Right lung (tissue), 5 donors: ENCODE measurements around the gene CERS6. TPM values are rescaled to one million over a fixed set of nuclear protein-coding genes. Genes with fewer than 3 reads are reported as not detected.

Experiments
- DNase-seq, 2 donors: peaks; one replicate each; pipeline ENCODE4 v3.0.0-alpha.2; 2013
- polyA plus RNA-seq, 5 donors: library from polyadenylated mRNA; unstranded; fragments of 120-200 nt; gene quantifications; one replicate each; pipeline versions ENCODE4 v1.2.1 to v1.2.3, GENCODE V29; 2013; ENCODE audit warnings: inconsistent platforms in 1 of 5, low replicate concordance in 1 of 5; ENCODE audit not compliant: insufficient read length in 5 of 5, insufficient read depth in 1 of 5

The CERS6 gene
- polyA plus RNA-seq, 5 donors = 13.4 to 23.8 (median 22.7) TPM

DNA sequence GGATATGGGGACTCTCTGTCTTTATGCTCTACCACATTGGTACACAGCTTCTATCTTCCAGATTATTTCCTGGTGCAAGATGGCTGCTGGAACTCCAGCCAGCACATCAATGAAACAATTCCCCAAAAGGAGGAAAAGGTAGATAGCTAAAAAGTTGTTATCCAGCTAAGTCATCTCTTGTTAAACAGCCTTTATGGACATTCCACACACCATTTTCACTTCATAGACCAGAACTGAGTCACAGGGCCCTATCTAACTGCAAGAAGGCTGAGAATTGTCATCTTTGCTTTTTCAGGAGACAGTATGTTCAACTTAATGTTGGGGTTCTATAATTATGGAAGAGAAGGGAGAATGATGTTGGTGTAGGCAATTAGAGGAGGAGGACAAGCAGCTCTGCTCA, 213.1 kb downstream of the CERS6 start:
- no peak for DNase-seq

DNA sequence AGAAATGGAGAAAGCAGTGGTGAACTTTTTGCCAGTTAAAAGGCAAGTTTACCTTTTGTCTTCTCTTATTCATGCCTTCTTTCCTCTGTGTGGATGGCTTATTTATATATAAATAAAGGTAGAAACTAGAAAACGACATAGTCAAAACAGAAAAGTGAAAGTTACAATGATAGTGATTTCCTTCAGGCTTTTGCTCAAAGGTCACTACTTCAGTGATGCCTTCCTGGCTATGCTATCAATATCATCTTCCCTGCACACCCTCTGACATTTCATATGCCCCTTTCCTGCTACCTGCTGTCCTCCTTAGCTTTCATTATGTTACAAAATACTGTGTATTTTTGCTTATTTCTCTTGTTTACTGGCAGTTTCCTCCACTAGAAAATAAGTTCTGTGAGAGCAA, 214.4 kb downstream of the CERS6 start:
- no peak for DNase-seq

DNA sequence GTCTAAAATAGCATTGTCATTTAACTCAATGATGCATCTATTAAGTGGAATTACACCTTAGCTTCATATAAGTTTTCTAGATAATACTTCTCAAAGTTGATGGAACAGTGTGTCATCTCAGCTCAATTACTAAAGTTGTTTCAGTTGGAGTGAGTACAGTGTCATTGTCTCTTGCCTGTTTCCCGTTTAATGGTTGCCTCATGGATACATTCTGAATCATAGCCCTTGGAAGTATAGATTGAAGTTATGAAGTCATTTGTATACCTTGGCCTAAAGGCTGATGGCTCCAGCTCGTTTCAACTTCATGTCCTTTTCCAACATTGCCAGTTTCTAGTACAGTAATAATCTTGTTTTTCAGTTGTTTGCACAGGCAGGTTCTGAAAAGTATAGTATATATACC, 215.9 kb downstream of the CERS6 start:
- no peak for DNase-seq

DNA sequence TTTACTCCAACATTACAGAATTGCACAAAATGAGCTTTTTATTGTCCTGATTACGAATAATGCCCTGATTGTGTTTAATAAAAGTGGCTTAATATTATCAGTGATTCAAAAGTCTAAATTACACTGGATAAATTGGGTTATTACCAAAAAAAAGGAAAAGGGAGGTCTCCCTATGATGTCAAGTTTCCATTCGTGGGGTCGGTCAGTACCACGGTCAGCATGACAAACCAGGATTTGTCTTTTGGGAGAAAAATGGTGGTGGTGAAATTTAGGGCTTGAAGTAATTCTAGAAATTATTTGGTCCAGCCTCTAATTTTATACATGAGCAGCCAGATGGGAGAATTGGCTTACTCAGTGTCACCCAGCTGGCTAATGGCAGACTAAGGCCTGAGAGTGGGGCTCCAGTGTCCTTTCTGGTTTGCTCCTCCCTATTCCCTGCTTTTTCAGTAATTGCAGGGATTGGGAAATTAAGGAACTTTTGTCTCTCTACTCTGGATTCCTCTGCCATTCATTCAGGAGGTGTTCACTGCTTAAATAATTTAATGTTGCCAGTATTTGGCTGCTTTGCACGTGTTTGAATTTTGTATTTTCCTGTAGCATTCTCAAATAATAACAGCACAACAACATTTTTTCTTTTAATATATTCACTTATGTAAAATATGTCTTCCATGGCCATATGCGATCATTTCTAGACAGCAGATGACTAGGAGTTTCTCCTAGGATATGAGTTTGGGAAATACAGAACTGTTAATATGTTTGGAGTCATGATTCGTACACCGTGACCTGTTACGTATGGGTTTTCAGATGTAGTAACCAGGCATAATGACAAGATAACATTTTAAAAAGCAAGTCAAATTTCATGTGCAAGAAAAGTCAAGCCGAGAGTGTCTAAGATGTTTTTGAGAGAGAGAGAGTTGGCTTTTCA, 217.5 kb downstream of the CERS6 start:
- DNase-seq = no peak

DNA sequence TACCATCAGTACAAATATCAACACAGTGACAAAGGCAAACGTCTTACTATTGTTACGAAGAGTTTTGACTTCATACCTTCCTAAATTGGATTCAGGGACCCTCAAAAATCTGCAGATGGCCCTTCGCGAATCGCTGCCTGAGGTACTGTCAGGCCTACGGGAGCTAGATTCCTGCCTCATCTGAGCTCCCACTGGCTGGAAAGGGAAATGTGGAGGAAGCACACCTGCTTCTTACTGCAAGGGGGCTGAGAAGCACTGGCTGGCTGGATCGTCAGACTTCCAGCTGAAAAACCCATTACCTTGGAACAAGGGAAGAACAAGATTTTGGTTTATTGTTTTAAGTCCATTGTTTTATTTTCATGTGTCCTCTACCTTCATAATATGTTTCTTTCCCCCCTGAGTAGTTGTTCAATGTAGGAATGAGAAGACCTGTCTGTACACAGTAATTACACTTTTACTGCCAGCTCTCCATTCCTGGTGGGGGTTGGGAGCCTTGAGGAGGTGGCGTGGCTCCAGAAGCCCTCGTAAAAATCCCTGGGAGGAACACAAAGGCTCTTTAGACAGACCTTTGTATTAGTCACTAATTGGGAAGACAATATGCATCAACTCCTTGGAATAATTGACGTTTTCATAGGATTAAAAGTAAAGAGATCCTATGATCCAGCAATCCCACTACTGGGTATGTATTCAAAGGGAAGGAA, 222.2 kb downstream of the CERS6 start:
- DNase-seq = no peak

DNA sequence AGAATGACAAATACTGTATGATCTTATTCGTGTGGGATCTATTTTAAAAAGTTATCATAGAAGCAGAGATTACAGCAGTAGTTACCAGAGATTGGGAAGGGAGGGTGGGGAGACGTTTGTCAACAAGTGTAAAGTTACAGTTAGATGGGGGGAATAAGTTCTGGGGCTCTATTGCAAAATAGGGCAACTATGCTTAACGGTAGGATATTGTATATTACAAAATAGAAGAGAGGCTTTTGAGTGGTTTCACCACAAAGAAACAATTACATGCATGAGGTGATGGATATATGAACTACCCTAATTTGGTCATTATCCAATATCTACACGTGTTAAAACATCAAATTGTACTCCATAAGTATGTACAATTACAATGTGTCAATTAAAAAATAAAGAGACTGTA, 223.0 kb downstream of the CERS6 start:
- DNase-seq = no peak

DNA sequence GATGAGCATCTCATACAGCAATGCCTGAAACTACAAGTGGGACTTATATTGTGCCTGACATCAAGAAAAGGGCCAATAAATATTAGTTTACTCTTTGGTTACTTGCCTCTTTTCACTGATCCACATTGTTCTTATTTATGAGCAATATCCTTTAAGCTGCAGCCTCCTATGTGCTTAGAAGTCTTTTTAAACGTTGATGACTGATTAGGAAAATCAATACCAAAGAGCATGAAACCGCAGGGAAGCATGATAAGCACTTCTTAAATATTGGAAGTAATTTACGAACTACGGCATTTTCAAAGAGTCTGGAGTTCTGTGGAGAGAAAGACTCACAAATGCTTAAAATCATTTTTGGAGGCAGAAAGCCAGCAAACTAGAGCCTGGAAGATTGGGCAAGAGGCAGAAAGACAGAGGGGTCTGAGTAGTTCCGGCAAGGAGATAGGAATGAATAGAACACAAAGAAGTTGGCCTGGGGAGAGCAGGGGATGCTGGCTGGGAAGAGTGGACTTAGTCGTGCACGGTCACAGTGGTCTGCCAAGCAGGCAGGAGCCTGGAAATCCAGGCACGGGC, 223.8 kb downstream of the CERS6 start:
- DNase-seq = peak; percentile 31 to 46

DNA sequence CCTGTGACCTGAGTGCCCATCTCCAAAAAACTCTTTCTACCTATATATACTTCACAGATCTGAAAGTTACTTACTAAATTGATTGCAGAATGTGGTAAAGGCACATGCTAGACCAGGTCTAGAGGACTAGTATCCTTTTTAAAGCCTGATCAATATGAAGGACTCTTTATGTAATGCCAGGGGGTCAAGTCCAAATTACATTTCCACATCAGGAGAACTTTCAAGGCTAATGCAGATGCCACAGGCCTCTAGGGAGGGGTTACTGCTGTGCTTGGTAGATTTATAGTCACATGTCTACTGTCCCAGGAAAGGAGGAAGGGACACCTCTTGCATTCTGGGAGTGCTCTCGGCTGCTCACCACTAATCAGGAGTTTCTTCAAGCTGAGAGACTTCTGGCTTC, 227.9 kb downstream of the CERS6 start:
- DNase-seq = no peak

DNA sequence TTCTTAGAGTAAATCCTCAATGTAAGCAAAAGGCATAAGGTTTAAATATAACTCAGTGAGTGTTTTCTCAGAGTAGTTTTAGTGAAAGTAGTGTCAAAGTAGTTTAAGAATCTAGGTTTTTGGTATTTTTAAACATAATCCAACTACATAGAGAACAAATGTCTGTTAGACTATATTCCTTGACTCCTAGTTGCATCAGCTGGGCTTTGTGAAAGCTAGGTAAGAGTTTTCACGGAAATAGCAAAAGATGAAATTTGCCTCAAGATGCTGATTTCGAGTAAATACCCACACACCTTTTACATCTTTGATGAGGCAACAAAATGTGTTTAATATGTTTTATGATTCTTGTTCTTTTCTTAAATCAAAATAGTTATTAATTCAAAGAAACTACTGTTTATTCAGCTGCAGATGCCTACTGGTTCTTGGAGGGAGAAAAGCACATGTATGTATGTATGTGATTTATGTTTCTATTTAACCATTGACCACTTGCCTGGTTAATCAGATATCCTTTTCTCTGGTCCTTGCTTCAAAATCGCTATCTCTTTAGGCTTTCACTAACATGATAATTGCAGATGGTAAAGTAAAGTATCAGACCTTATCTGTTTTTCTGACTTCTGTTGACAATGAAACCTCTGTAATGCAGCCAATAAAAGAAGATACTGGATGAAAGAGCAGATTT, 229.0 kb downstream of the CERS6 start:
- no peak for DNase-seq

DNA sequence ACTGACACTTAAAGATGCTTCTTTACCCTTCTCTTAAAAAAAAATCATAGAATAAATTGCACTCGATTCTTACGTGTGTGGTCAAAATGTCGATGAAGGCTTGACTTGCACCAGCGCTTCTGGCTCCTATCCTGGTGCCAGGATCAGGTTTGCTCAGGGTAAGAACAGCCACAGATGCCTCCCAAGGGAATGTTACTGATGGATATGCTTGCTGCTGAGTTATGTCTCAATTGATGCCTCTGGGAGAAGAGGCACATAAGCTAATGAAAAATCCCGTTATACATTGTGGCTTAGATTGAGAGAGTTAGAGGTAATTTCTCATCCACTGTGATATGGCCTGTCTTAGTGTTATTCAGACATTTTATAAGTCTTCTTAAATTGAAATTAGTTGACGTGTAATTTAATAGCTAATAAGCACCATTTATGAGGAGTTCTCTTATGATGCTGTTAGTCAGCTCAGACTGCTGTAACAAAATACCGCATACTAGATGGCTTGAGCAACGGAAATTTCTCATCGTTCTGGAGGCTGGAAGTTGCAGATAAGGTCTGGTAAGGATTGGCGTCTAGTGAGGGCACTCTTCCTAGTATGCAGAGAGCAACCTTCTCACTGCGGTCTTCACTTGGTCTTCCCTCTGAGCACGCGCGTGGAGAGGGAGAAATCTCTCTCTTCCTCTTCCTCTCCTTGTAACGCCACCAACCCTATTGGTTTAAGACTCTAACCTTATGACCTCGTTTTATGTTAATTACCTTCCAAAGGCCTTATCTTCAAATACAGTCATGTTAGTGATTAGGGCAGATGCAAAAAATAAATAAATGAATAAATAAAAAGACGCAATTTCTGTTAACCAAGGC, 229.8 kb downstream of the CERS6 start:
- DNase-seq = no peak

DNA sequence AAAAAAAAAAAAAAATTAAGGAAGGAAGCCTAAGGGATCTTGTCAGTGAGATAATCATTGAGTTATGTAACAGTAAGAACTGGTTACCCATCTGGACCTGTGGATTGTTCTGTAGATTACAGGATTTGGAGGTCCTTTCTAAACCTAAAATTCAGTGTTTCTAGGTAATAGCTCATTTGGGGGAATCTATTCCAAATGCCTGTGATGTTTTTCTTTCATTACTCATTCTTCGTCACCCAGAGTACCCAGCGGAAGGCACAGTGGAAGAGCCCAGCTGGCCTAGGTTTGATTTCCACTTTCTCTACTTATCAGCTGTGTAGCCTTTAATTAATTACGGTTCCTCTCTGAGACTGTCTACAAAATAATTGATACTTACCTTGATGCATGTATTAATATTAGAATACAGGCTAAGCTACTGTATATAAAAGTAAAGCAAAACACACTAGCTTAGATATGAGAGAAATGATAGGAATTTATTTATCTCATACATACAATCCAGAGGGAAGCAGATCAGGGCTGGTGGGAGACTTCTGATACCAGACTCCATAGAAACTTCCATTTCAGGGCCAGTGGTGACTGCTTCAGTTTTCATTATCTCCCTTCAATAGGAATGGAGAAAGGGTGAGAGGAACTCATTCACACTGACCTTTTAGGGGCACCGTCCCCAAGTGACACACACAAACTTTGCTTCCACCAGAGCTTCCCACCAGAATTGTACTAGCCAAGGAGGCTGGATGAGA, 230.6 kb downstream of the CERS6 start:
- no peak for DNase-seq

DNA sequence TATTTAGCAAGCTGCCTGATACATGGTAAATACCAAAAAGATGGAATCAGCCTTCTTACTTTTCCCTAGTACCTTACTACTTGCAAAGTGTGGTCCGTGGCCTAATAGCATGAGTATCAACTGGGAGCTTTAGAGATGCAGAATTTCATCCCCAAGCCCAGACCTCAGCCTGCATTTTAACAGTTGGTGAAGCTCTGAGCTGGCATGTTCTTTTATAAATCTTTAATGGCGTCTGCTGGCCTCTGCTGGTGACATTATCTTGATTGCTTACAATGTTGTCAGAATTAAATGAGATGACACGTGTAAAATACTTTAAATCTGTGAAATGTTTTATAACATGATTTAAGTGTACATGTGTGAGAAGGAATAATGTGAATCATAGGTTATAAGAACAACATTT, 231.2 kb downstream of the CERS6 start:
- DNase-seq = no peak

DNA sequence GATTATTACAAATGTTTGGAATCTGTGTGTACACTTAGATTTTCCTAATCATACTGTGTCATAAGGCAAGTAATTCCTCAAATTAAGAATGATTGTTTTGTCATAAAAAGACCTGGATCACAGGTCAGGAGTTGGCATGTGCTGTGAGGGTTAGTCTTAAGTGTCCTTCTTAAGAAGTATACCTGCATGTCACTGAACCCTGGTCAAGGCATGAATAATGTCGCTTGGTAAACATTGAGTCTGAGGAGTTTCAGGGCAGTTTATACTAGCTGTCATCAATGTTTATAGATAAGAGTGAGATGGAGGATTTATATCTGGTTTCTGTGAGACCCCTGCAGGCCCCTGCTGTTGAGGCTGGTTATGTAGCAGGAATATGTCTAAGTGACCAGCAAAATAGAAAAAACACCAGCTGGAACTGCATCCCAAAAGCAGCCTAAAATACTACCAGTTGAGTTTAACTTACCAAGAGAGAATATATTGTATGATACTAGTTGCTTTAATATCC, 234.4 kb downstream of the CERS6 start:
- DNase-seq = no peak

DNA sequence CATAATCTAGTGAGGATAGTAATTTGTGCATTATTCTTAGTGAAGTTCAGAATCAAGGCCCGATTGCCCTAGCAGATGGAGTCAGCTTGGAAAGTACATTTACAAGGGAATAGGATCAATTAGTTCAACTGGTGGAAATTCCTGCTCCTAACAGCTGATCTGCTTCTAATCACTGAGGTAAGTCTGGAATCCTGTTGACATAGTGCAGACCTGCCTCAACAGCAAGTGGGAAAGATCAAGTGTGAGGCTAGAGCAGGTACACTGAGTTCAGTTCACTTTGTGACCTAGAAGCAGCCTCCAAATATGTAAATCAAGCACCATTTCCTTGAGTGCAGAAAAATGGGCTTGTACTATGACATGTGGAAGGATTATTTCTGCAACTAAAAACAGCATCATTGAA, 235.1 kb downstream of the CERS6 start:
- DNase-seq = no peak

DNA sequence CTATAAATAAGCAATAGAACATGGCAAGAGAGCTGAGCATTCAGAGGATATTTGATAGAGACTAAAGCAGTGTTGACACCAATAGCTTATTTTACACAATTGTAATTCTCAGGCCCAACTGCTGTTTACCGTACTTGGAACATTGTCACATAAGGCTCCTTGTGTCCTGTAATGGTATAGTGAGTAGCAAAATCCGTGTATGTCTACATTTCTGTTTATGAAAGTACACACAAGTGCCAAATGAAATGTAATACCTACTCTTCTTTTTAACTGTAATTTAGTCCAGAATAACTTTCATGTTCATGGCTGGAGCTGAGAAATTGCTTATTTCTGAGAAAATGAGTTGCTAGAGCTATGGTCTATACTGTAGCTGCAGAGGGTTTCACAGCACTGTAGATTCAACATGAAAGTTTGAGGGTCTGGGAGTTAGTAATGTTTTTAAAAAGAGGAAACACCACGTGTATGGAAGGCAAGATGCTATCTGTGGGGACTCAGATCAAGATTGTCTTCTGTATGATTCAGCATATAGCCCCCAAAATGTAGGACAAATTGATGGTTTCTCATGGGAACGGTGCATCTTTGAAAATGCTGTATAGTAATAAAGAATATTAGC, 236.2 kb downstream of the CERS6 start:
- DNase-seq = no peak

DNA sequence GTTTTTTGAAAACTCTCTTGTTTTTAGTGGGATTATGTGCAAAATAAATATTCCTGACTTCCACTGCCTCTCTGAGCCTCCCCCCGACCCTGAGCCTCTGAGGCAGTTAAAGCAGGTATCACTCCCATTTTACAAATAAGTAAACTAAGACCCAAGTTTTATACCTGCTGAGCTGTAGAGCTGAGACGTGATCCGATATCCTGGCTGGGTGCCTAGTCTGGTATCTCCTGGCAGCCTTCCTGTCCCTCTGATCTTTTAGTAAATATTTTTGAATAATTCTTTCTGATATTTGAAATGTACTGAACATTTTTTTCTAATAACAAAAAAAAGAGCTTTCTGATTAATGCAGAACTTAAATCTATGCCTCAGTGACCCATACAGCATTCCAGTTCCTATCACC, 238.1 kb downstream of the CERS6 start:
- DNase-seq = no peak

DNA sequence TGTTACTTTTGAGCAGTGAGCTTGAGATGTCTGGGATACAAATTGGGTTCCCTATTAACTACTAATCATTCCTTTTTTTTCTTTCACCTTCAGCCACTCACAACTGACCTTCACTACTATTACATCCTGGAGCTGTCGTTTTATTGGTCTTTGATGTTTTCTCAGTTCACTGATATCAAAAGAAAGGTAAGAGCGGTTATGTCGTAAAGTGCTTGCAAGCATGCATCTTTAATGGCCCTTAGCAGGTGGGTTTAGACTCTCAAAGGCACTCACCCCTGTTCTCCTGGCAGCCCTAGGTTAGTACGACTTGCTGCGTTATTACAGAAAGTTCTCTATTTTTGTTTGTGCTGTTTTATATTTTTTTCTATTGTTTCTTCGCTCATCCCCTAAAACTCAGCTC, 238.8 kb downstream of the CERS6 start:
- DNase-seq = no peak

DNA sequence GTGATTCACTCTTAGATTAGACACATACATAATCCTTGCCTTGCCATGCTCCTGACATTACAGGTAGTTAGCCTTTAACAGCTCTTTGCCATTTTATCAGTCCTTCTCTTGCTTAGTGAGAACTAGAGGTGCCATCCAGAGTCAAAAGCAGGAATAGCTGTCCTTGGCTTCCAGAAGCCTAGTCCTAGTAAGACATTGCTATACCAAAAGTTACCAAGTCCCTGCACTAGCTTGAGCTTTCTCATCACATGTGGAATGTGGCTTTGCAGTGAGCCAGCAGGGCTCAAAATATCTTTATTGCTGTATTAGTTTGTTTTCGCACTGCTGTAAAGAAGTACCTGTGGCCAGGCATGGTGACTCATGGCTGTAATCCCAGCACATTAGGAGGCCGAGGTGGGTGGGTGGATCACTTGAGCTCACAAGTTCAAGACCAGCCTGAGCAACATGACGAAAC, 241.6 kb downstream of the CERS6 start:
- DNase-seq = no peak

DNA sequence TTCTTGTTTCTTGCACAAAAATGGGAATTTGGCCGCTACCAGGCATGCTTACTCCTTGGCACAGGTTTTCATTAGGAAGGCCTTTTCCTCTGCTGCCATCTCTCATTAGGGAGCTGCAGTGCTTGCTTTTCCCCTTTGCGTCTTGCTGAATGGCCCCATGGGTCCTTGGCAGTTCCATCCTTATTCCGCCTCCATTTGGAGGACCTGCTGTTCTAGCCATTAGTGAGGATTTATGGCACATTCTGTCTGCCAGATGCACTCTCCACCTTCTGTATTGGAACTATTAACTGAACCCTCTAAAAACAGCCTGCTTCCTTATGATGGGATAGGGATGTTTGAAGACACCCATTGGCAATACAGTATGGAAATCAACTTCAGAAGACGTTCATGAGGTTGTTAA, 242.9 kb downstream of the CERS6 start:
- DNase-seq = no peak
